KOPT-K1 (cell line): ENCODE measurements around the gene MT1H.
"Not testable (repeated sequence)": the region's sequence is repeated elsewhere in the genome, so short reads cannot be mapped to it uniquely, and the experiment has no call there.

Experiments
- H3K27ac ChIP-seq: fragments of 200-600 bp; sonication (generic); 2 replicates; pipeline ENCODE4 v1.5.1; 2016; ENCODE audit warnings: antibody characterized with exemption, mild to moderate bottlenecking, low read depth, low read length; ENCODE audit not compliant: poor library complexity, severe bottlenecking
- H3K36me3 ChIP-seq: fragments of 200-600 bp; sonication (generic); 2 replicates; pipeline ENCODE4 v1.5.1; 2017; ENCODE audit warnings: antibody characterized with exemption, mild to moderate bottlenecking, low read length, moderate library complexity; ENCODE audit not compliant: insufficient read depth
- H3K9me3 ChIP-seq: fragments of 200-600 bp; sonication (generic); 2 replicates; pipeline ENCODE4 v1.5.1; 2017; ENCODE audit warnings: antibody characterized with exemption, low read length, mild to moderate bottlenecking; ENCODE audit not compliant: insufficient read depth, poor library complexity, severe bottlenecking

Gene MT1H

GRCh38 chr16:56645838-56646237 lies 23.8 kb upstream of the MT1H start:
- no peaks in the 10 kb centered on the region for H3K36me3 ChIP-seq
- no peaks in the 10 kb centered on the region for H3K9me3 ChIP-seq
- no peak overlapping the region for H3K27ac ChIP-seq

DNA sequence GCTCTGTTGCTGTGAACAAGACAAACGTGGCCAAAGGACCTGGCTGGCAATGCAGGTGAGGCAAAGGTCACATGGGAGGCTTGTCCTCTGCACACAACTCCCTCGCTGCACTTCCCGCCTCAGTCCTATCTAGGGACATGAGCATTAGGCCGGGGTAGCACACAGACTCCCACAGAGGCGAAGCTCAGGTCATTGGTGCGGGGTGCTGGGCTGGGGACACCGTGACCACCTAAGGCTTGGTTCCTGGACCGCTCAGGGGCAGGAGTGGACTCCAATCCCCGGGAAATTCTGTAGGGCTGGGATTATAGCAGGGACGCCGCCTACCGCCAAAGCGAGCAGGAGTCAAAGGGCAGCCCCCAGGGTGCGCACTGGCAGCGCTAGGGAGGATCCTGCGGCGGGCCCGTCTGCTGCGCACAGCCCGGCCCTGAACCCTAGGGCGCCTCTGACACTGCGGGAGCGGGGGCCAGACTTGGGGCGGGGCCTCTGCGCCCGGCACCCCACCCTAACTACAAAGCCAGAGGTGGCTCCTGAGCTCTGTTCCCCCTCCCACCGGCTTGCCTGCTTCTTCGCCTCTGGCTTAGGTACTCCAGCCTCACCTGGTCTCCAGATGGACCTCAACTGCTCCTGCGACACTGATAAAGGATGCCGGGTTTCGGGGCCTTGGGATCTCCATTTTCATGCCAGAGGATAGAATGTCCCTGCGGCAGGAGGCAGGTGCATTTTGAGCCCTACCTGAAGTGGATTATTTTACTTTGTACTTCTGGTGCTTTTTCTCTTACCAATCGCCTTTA lies 21.8 kb upstream of the MT1H start:
- Histone ChIP-seq H3K27ac (no peak overlapping the region), H3K36me3 (no peaks in the 10 kb centered on the region), H3K9me3 (no peaks in the 10 kb centered on the region)

DNA sequence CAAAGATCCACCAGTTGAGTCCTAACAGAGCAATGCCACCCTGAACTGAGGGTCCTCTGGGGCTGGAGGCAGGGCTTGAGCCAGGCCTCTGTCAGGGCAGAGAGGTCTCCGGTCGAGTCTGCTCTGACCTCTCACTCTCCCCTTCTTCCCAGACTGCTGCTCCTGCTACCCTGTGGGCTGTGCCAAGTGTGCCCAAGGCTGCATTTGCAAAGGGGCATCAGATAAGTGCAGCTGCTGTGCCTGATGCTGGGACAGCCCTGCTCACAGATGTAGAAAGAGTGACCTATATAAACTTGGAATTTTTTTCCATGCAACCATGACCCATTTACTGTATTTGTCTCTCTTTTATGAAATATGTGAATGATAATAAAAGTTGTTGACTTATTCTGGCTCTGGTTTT lies 20.3 kb upstream of the MT1H start:
- Histone ChIP-seq H3K27ac (no peak overlapping the region), H3K36me3 (no peaks in the 10 kb centered on the region), H3K9me3 (no peaks in the 10 kb centered on the region)

DNA sequence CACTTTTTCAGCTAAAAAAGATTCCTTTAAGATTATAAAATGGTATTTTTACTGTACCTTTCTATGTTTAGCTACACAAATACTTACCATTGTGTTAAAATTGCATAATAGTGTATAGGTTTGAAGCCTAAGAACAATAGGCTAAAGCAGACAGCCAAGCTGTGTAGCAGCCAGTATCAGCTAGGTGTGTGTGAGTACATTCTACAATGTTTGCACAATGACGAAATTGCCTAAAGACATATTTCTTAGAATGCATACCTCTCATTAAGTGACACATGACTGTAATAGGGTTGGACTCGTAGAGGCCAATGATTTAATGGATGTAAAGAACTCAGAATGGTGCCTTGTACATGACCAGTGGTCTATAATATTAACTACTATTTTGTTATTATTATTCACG lies 19.8 kb upstream of the MT1H start:
- Histone ChIP-seq H3K27ac (no peak overlapping the region), H3K36me3 (no peaks in the 10 kb centered on the region), H3K9me3 (no peaks in the 10 kb centered on the region)

GRCh38 chr16:56651586-56651985 lies 18.0 kb upstream of the MT1H start, which contains the start of gene MT1B:
Gene MT1B, plus strand, starts transcription at chr16:56651886. Its CDS starts 68 bp downstream, at chr16:56651954.
- Histone ChIP-seq H3K36me3 (no peaks in the 10 kb centered on the region), H3K27ac (no peak within 1 kb of the TSS), H3K9me3 (no peaks in the 10 kb centered on the region)

- Histone ChIP-seq H3K27ac (no peak overlapping the region), H3K36me3 (no peaks in the 10 kb centered on the region), H3K9me3 (no peaks in the 10 kb centered on the region)
Observed at GRCh38 chr16:56652600-56652999, 17.0 kb upstream of the MT1H start.

DNA sequence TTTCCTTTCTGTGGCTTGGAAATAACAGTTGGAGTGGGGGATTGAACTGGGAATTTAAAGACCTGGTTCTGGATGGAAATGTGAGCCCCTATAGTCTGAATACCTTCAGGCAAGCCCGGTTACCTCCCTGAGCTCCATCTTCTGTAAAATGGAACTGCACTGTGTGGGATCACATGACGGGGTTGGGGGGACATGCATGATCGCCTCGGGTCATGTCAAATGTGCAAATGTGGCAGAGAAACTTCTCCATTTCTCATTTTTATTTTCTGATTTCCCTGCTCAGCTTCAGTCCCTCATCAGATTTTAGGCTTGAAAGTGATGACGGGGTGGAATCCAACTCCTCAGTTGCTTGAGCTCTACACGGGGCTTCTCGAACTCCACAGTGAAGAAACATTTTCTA lies 16.4 kb upstream of the MT1H start:
- Histone ChIP-seq H3K27ac (no peak overlapping the region), H3K9me3 (no peaks in the 10 kb centered on the region), H3K36me3 (no peaks in the 10 kb centered on the region)

DNA sequence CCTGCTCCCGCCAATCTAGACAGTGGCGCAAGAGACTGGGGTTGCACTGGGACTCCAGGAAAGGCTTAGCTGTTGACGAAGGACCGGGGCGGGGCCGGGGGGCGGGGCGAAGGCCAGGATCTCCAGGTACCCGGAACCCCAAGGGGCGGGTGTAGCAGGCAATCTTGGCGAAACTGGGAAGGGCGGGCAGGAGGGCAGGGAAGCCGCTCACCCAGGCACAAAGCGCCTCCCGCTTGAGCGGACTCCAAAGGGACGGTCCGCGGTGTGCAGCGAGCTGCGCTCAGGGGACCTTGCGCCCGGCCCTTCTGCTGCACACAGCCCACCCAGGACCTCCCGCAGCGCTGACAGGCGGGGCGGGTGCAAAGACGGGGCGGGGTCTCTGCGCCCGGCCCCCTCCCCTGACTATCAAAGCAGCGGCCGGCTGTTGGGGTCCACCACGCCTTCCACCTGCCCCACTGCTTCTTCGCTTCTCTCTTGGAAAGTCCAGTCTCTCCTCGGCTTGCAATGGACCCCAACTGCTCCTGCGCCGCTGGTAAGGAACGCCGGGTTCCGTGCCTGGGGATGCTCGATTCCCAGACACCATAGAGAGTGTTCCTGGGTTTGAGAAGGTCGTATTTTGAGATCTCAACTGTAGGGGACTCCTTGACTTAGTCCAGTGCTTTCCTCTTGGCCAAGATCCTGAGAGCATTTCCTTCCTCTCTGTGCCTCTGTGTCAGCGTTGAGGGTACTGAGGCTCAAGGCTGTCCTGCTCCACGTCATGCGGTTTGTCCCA lies 11.9 kb upstream of the MT1H start, which contains the start of gene MT1F:
MT1F (plus strand) TSS at position 405 of the 772 bp plus-strand sequence; CDS start at position 505, 100 bp downstream.
- Histone ChIP-seq H3K9me3 (no peaks in the 10 kb centered on the region), H3K27ac (no peak within 1 kb of the TSS), H3K36me3 (no peaks in the 10 kb centered on the region)

GRCh38 chr16:56658327-56658875 lies 11.2 kb upstream of the MT1H start:
- H3K27ac ChIP-seq: no peak overlapping the region
- H3K36me3 ChIP-seq: no peaks in the 10 kb centered on the region
- H3K9me3 ChIP-seq: no peaks in the 10 kb centered on the region

DNA sequence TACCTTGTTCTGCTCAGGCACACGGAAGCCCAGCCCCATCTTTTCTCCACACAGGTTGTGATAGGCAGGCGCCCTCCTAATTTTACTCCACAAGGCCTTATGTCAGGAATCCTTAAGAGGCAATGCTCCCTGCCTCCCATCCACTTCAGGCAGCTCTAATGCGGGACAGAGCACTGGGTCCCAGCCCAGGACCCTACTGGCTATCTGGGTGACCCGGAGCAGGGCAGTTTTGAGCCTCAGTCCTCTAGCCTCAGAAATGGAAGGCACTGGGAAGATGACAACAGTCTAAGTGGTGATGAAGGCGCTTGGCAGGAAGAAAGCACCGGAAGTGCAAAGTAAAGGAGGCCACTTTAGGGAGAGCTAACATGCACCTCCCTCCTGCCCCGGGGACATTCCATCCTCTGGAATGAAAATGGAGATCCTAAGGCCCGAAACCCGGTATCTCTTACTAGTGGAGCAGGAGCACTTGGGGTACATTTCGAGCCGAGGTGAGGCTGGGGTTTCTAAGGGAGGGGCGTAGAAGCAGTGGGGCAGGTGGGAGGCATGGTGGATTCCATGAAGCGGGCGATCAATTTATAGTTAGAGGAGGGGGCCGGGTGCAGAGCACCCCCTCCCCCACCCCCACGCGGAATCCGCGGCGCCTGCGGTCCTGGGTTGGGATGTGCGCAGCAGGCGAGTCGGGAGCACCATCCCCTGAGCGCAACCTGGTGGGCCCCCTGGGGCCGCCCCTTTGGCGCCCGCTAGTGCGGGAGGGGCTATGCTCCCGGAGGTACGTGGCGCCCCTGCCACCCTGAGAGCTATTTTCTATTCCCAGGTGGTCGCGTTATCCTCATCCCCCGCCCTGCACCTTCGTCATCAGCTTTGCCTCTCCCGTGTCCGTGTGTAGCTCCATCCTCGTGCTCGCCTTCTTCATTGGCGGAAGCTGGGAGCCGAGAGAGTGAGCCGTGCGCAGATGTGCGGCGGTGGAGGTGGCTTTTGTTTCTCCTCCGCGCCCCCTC lies 7.0 kb upstream of the MT1H start:
- Histone ChIP-seq H3K36me3 (no peaks in the 10 kb centered on the region), H3K27ac (no peak overlapping the region), H3K9me3 (no peaks in the 10 kb centered on the region)

- H3K36me3 ChIP-seq: no peaks in the 10 kb centered on the region
- no peak overlapping the region for H3K27ac ChIP-seq
- no peaks in the 10 kb centered on the region for H3K9me3 ChIP-seq
Observed at GRCh38 chr16:56664506-56664905, 5.1 kb upstream of the MT1H start.

DNA sequence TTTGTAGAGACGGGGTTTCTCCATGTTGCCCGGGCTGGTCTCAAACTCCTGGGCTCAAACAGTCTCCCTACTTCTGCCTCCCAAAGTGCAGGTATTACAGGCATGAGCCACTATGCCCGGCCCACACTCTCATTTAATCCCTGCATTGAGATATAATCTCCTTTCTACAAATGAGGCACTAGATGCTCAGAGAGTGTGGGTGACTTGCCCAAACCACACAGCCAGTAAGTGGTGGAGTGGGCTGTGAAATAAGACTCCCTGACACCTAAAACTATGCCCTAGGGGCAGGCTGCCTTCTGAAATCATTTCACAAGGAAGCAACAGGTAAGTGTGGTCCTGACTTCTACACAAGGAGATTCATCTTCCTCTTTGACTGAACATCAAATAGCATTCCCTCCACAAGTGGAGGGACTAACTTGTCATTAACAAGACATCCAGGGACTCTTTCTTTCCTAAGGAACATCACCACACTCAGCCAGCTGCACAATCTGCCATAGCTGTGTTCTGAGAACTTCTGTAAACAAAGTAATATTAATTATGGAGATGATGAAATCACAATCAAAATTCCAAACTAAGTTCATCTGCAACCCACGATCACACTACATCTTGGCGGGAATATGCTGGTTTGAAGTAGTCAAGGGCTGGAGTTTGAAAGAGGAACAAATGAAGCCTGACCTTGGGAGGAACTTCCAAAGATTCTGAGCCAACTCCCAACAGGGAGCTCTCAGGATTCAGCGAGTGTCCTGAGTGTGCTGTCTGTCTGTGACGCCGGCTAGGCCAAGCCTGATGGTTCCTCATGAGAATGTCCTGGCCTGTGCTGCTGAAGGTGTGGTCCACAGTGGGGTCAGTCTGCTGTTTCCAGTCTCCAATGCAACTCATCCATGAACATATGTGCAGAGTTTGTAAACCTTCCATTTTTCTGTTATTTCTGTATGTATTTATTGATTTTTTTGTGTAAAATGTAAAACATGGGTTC lies 4.0 kb upstream of the MT1H start:
- not testable (repeated sequence) for H3K36me3 ChIP-seq, H3K9me3 ChIP-seq, H3K27ac ChIP-seq

GRCh38 chr16:56667581-56668571 lies 1.7 kb upstream of the MT1H start, which contains the start of gene MT1G:
Gene MT1G, minus strand, starts transcription at chr16:56668065. Its CDS starts 72 bp downstream, at chr16:56667993.
- Histone ChIP-seq H3K36me3 (no peaks in the 10 kb centered on the region), H3K9me3 (no peaks in the 10 kb centered on the region), H3K27ac (no peak within 1 kb of the TSS)
